Measurements from ENCODE around the gene CTNNBIP1.
A peak's percentile ranks its signal among the peaks of the same experiment; 100 is the strongest.

Gene CTNNBIP1

GRCh38 chr1:9874959-9875635, 35.0 kb downstream of the CTNNBIP1 start:
- DNase-seq, result peak; percentile 77 to 82

GRCh38 chr1:9874412-9874811, 35.7 kb downstream of the CTNNBIP1 start:
- DNase-seq, result no peak

- DNase-seq, result no peak
Observed at GRCh38 chr1:9873992-9874391, 36.1 kb downstream of the CTNNBIP1 start.

- no peak for DNase-seq
Observed at GRCh38 chr1:9873385-9873784, 36.7 kb downstream of the CTNNBIP1 start.

- DNase-seq, result no peak
Observed at GRCh38 chr1:9872430-9873165, 37.5 kb downstream of the CTNNBIP1 start.

GRCh38 chr1:9871707-9872425, 38.2 kb downstream of the CTNNBIP1 start:
- no peak for DNase-seq

GRCh38 chr1:9871021-9871420, 39.0 kb downstream of the CTNNBIP1 start:
- DNase-seq, result no peak

- no peak for DNase-seq
Observed at GRCh38 chr1:9870572-9870971, 39.5 kb downstream of the CTNNBIP1 start.

- no peak for DNase-seq
Observed at GRCh38 chr1:9869831-9870251, 40.2 kb downstream of the CTNNBIP1 start.

GRCh38 chr1:9868244-9868590, 41.9 kb downstream of the CTNNBIP1 start:
- DNase-seq, result no peak

- DNase-seq, result peak; percentile 92 to 93
Observed at GRCh38 chr1:9867408-9868243, 42.4 kb downstream of the CTNNBIP1 start.

GRCh38 chr1:9866836-9867235, 43.2 kb downstream of the CTNNBIP1 start:
- no peak for DNase-seq

- no peak for DNase-seq
Observed at GRCh38 chr1:9865724-9866123, 44.3 kb downstream of the CTNNBIP1 start.

- DNase-seq, result no peak
Observed at GRCh38 chr1:9863371-9863770, 46.7 kb downstream of the CTNNBIP1 start.

GRCh38 chr1:9861360-9861759, 48.7 kb downstream of the CTNNBIP1 start:
- no peak for DNase-seq

- DNase-seq, result no peak
Observed at GRCh38 chr1:9860887-9861286, 49.2 kb downstream of the CTNNBIP1 start.

GRCh38 chr1:9859281-9860014, 50.6 kb downstream of the CTNNBIP1 start:
- no peak for DNase-seq

GRCh38 chr1:9858293-9859035, 51.6 kb downstream of the CTNNBIP1 start:
- no peak for DNase-seq

GRCh38 chr1:9855186-9855585, 54.9 kb downstream of the CTNNBIP1 start:
- DNase-seq, result no peak

GRCh38 chr1:9853249-9853595, 56.8 kb downstream of the CTNNBIP1 start:
- DNase-seq, result no peak

- no peak for DNase-seq
Observed at GRCh38 chr1:9852410-9853248, 57.4 kb downstream of the CTNNBIP1 start.

All from stimulated activated CD4-positive, alpha-beta T cell treated with anti-CD3 and anti-CD28 coated beads, Interleukin-2, amount 100 ng/mL, for 24 hours (primary cell).